Activated CD4-positive, alpha-beta memory T cell treated with anti-CD3 and anti-CD28 coated beads, Interleukin-2, amount 10 ng/mL, durations not matched to agents 7 days and 5 days (primary cell): ENCODE results near the gene SLC30A9. TPM values are rescaled to one million over a fixed set of nuclear protein-coding genes. Genes with fewer than 3 reads are reported as not detected.

Experiments
- CTCF ChIA-PET: fragments of 350-600 bp; sonication (Branson Sonifier 250); formaldehyde crosslinking; loops from one replicate; lab custom pipeline; 2021; ENCODE audit warnings: antibody characterized with exemption, inconsistent platforms; lab: Charles Lee
- POLR2A ChIA-PET: fragments of 350-600 bp; sonication (Branson Sonifier 250); formaldehyde crosslinking; loops from one replicate; lab custom pipeline; 2021; ENCODE audit warnings: antibody characterized with exemption; lab: Charles Lee
- DNase-seq: peaks from one replicate; pipeline ENCODE4 v3.0.0-alpha.2; 2020
- H3K27ac Mint-ChIP-seq: one replicate; pipeline ENCODE4 v1.8.0; 2021; ENCODE audit warnings: mild to moderate bottlenecking, mixed read lengths
- H3K27me3 Mint-ChIP-seq: one replicate; pipeline ENCODE4 v1.8.0; 2021; ENCODE audit warnings: mixed read lengths
- H3K36me3 Mint-ChIP-seq: one replicate; pipeline ENCODE4 v1.8.0; 2021; ENCODE audit warnings: low read depth, mixed read lengths
- H3K4me1 Mint-ChIP-seq: one replicate; pipeline ENCODE4 v1.8.0; 2021; ENCODE audit warnings: mixed read lengths
- H3K4me3 Mint-ChIP-seq: one replicate; pipeline ENCODE4 v1.8.0; 2021; ENCODE audit warnings: mild to moderate bottlenecking, mixed read lengths
- H3K9me3 Mint-ChIP-seq: one replicate; pipeline ENCODE4 v1.8.0; 2021; ENCODE audit warnings: mixed read lengths
- total RNA-seq, 2 experiments: library from RNA; stranded (reverse); gene quantifications; one replicate each; pipeline ENCODE4 v1.2.3, GENCODE V29; 2021

SLC30A9 gene
- total RNA-seq, 2 experiments from 2014 or later = 33.2 to 34.3 TPM

GRCh38 chr4:42018451-42018850 is 28.1 kb downstream of the SLC30A9 start:
- CTCF ChIA-PET = interaction anchor here (0.5 kb wide), 1 partner anchor 14 kb away, joined by 7 read pairs; no protein-coding TSS in a partner anchor
- H3K27ac Mint-ChIP-seq = no peak overlapping the region
- no peak overlapping the region for H3K4me3 Mint-ChIP-seq
- no peak for DNase-seq
- no peaks in the 10 kb centered on the region for H3K9me3 Mint-ChIP-seq
- peaks cover 33% of the 10 kb centered on the region for H3K36me3 Mint-ChIP-seq
- POLR2A ChIA-PET = interaction anchor here (0.8 kb wide), 1 partner anchor 27 kb away, joined by 4 read pairs; no protein-coding TSS in a partner anchor
- no peaks in the 10 kb centered on the region for H3K27me3 Mint-ChIP-seq
- H3K4me1 Mint-ChIP-seq = no peaks in the 10 kb centered on the region

- POLR2A ChIA-PET = no interaction called here
- Mint-ChIP-seq H3K9me3 (peaks cover 12% of the 10 kb centered on the region), H3K36me3 (peaks cover 50% of the 10 kb centered on the region), H3K27me3 (no peaks in the 10 kb centered on the region), H3K27ac (no peak overlapping the region), H3K4me1 (no peaks in the 10 kb centered on the region), H3K4me3 (no peak overlapping the region)
- CTCF ChIA-PET = no interaction called here
- no peak for DNase-seq
These were observed 58.1 kb downstream of the SLC30A9 start for GRCh38 chr4:42048394-42048793.

GRCh38 chr4:42050516-42051249 is 60.4 kb downstream of the SLC30A9 start:
- no peaks in the 10 kb centered on the region for H3K4me1 Mint-ChIP-seq
- peaks cover 42% of the 10 kb centered on the region for H3K36me3 Mint-ChIP-seq
- POLR2A ChIA-PET = interaction anchor here (0.6 kb wide), 1 partner anchor 430 kb away, joined by 3 read pairs; no protein-coding TSS in a partner anchor

GRCh38 chr4:42066402-42066801 is 76.1 kb downstream of the SLC30A9 start:
- ChIA-PET CTCF (no interaction called here), POLR2A (no interaction called here)
- no peak overlapping the region for H3K4me3 Mint-ChIP-seq
- no peak for DNase-seq
- no peaks in the 10 kb centered on the region for H3K4me1 Mint-ChIP-seq
- H3K36me3 Mint-ChIP-seq = peaks cover 15% of the 10 kb centered on the region
- H3K27ac Mint-ChIP-seq = no peak overlapping the region
- H3K27me3 Mint-ChIP-seq = no peaks in the 10 kb centered on the region
- no peaks in the 10 kb centered on the region for H3K9me3 Mint-ChIP-seq

More at GRCh38 chr4:42050516-42051249, 60.4 kb downstream of the SLC30A9 start:
- CTCF ChIA-PET = no interaction called here
- no peak overlapping the region for H3K4me3 Mint-ChIP-seq
- no peaks in the 10 kb centered on the region for H3K27me3 Mint-ChIP-seq
- no peak overlapping the region for H3K27ac Mint-ChIP-seq
- H3K9me3 Mint-ChIP-seq = peaks cover 3% of the 10 kb centered on the region
- DNase-seq = no peak

GRCh38 chr4:42067264-42067663 is 76.9 kb downstream of the SLC30A9 start:
- Mint-ChIP-seq H3K9me3 (no peaks in the 10 kb centered on the region), H3K27ac (no peak overlapping the region), H3K27me3 (no peaks in the 10 kb centered on the region), H3K4me1 (no peaks in the 10 kb centered on the region), H3K4me3 (no peak overlapping the region), H3K36me3 (peaks cover 17% of the 10 kb centered on the region)
- POLR2A ChIA-PET = no interaction called here
- CTCF ChIA-PET = no interaction called here
- no peak for DNase-seq

- POLR2A ChIA-PET = no interaction called here
- no peak overlapping the region for H3K4me3 Mint-ChIP-seq
These were observed 80.1 kb downstream of the SLC30A9 start for GRCh38 chr4:42070463-42070862.

GRCh38 chr4:42074294-42074693 is 84.0 kb downstream of the SLC30A9 start:
- no peaks in the 10 kb centered on the region for H3K4me1 Mint-ChIP-seq
- no peaks in the 10 kb centered on the region for H3K9me3 Mint-ChIP-seq
- H3K27me3 Mint-ChIP-seq = no peaks in the 10 kb centered on the region
- POLR2A ChIA-PET = no interaction called here
- no peak for DNase-seq
- peaks cover 24% of the 10 kb centered on the region for H3K36me3 Mint-ChIP-seq
- CTCF ChIA-PET = no interaction called here
- no peak overlapping the region for H3K27ac Mint-ChIP-seq
- no peak overlapping the region for H3K4me3 Mint-ChIP-seq

More at GRCh38 chr4:42070463-42070862, 80.1 kb downstream of the SLC30A9 start:
- DNase-seq = no peak
- Mint-ChIP-seq H3K9me3 (no peaks in the 10 kb centered on the region), H3K36me3 (peaks cover 16% of the 10 kb centered on the region), H3K27me3 (no peaks in the 10 kb centered on the region), H3K4me1 (no peaks in the 10 kb centered on the region), H3K27ac (no peak overlapping the region)
- CTCF ChIA-PET = no interaction called here

- H3K27me3 Mint-ChIP-seq = no peaks in the 10 kb centered on the region
- no peak for DNase-seq
- no peak overlapping the region for H3K27ac Mint-ChIP-seq
- peaks cover 13% of the 10 kb centered on the region for H3K36me3 Mint-ChIP-seq
- POLR2A ChIA-PET = interaction anchor here (0.6 kb wide), 1 partner anchor 602 kb away, joined by 3 read pairs; no protein-coding TSS in a partner anchor
- H3K4me3 Mint-ChIP-seq = no peak overlapping the region
- H3K4me1 Mint-ChIP-seq = no peaks in the 10 kb centered on the region
- no peaks in the 10 kb centered on the region for H3K9me3 Mint-ChIP-seq
- CTCF ChIA-PET = no interaction called here
These were observed 88.0 kb downstream of the SLC30A9 start for GRCh38 chr4:42078184-42078801.

- Mint-ChIP-seq H3K36me3 (peaks cover 13% of the 10 kb centered on the region), H3K4me3 (no peak overlapping the region), H3K27me3 (no peaks in the 10 kb centered on the region), H3K27ac (no peak overlapping the region), H3K9me3 (no peaks in the 10 kb centered on the region), H3K4me1 (no peaks in the 10 kb centered on the region)
- ChIA-PET POLR2A (no interaction called here), CTCF (no interaction called here)
- DNase-seq = no peak
These were observed 90.0 kb downstream of the SLC30A9 start for GRCh38 chr4:42080306-42080705.

- CTCF ChIA-PET = no interaction called here
- no peaks in the 10 kb centered on the region for H3K9me3 Mint-ChIP-seq
- no peaks in the 10 kb centered on the region for H3K27me3 Mint-ChIP-seq
- no peak overlapping the region for H3K27ac Mint-ChIP-seq
- POLR2A ChIA-PET = no interaction called here
- no peak overlapping the region for H3K4me3 Mint-ChIP-seq
- no peak for DNase-seq
- H3K4me1 Mint-ChIP-seq = no peaks in the 10 kb centered on the region
- peaks cover 21% of the 10 kb centered on the region for H3K36me3 Mint-ChIP-seq
These were observed 93.5 kb downstream of the SLC30A9 start for GRCh38 chr4:42083816-42084215.

- Mint-ChIP-seq H3K4me1 (no peaks in the 10 kb centered on the region), H3K36me3 (peaks cover 23% of the 10 kb centered on the region), H3K27ac (no peak overlapping the region), H3K9me3 (no peaks in the 10 kb centered on the region), H3K27me3 (no peaks in the 10 kb centered on the region), H3K4me3 (no peak overlapping the region)
- ChIA-PET POLR2A (no interaction called here), CTCF (no interaction called here)
- no peak for DNase-seq
These were observed 98.1 kb downstream of the SLC30A9 start for GRCh38 chr4:42088386-42088785.

- no peaks in the 10 kb centered on the region for H3K4me1 Mint-ChIP-seq
- POLR2A ChIA-PET = no interaction called here
These were observed 111.2 kb downstream of the SLC30A9 start for GRCh38 chr4:42101446-42101975.

GRCh38 chr4:42104521-42104920 is 114.2 kb downstream of the SLC30A9 start:
- Mint-ChIP-seq H3K36me3 (no peaks in the 10 kb centered on the region), H3K27me3 (peaks cover 3% of the 10 kb centered on the region), H3K4me1 (no peaks in the 10 kb centered on the region), H3K9me3 (peaks cover 3% of the 10 kb centered on the region), H3K27ac (no peak overlapping the region), H3K4me3 (no peak overlapping the region)
- ChIA-PET CTCF (no interaction called here), POLR2A (no interaction called here)
- DNase-seq = no peak

More at GRCh38 chr4:42101446-42101975, 111.2 kb downstream of the SLC30A9 start:
- Mint-ChIP-seq H3K27ac (no peak overlapping the region), H3K9me3 (peaks cover 3% of the 10 kb centered on the region), H3K27me3 (peaks cover 3% of the 10 kb centered on the region), H3K4me3 (no peak overlapping the region), H3K36me3 (no peaks in the 10 kb centered on the region)
- DNase-seq = no peak
- CTCF ChIA-PET = no interaction called here
